Uterine smooth muscle cell (primary cell): ENCODE results near the gene C9orf78. TPM values are rescaled to one million over a fixed set of nuclear protein-coding genes. Genes with fewer than 3 reads are reported as not detected.

Experiments used
- total RNA-seq: library from RNA; depleted of rRNA; stranded (reverse); fragments of >200 nt; gene quantifications from 2 replicates; pipeline ENCODE4 v1.2.3, GENCODE V29; 2014

Gene C9orf78, protein sequence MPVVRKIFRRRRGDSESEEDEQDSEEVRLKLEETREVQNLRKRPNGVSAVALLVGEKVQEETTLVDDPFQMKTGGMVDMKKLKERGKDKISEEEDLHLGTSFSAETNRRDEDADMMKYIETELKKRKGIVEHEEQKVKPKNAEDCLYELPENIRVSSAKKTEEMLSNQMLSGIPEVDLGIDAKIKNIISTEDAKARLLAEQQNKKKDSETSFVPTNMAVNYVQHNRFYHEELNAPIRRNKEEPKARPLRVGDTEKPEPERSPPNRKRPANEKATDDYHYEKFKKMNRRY
- total RNA-seq, result 39.0 and 53.2 TPM in 2 replicates

DNA sequence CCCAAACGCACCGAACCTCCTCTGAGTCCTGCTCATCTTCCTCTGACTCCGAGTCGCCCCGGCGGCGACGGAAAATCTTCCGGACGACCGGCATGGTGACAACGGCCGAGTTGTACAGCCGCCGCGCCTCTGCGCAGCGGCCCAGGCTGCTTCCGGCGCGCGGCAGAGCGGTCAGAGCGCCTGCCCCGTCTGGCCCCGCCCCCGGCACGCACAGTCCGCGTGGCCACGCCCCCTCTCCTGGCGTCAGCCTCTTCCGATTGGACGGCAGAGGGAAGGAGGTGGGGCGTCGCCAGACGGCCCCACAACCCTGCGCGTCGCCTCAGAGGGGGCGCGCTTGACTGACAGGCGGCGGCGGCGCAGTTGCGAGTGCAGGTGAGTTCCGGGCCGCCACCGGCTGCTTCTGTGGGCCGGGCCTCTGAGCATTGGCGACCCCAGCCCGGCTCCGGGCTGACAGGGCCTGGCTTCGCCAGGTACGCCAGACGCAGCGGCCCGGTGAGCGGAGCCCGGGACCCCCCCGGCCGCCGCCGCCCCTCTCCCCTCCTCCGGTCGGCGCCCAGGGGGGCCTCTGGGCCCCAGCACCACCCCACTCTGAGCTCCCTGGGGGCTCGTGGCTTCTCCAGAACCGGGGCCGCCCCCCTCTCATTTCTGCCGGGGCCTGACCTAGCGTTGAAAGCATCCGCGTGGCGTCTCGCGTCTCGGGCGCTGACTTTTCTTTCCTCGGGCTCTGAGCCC, at the start of gene C9orf78, which contains the start of gene USP20:
TSS of gene C9orf78 (minus strand) at position 148 of the 732 bp plus-strand sequence. CDS start at position 94, 54 bp downstream.
TSS of gene USP20 (plus strand) at position 331 of the 732 bp plus-strand sequence. CDS start 17,098 bp downstream, outside the sequence.

DNA sequence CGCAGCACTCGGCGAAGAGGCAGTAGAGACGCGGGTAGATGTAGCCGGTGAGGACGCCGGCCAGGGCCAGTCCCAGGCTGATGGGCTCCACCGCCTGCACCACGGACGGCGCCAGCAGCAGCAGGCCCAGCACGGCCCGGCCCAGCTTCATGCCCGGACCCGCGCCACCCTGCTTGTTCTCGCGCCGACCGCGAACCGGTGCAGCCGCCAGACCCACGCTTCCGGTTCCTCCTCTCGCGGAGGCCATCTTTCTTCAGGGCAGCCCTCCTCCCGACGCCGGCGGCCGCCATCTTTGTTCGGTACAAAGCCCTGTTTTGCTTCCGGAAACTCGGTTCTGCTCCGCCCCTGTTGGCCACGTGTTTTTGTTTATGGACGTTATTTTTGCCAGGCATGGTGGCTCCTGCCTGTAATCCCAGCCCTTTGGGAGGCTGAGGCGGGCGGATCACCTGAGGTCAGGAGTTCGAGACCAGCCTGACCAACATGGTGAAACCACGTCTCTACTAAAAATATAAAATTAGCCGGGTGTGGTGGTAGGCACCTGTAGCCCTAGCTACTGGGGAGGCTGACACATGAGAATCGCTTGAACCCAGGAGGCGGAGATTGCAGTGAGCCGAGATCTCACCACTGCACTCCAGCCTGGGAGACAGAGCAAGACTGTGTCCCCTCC, 11.0 kb downstream of the C9orf78 start, which contains the start of gene TOR1A:
TSS of gene TOR1A (minus strand) at position 202 of the 667 bp plus-strand sequence. CDS start at position 151, 51 bp downstream.

DNA sequence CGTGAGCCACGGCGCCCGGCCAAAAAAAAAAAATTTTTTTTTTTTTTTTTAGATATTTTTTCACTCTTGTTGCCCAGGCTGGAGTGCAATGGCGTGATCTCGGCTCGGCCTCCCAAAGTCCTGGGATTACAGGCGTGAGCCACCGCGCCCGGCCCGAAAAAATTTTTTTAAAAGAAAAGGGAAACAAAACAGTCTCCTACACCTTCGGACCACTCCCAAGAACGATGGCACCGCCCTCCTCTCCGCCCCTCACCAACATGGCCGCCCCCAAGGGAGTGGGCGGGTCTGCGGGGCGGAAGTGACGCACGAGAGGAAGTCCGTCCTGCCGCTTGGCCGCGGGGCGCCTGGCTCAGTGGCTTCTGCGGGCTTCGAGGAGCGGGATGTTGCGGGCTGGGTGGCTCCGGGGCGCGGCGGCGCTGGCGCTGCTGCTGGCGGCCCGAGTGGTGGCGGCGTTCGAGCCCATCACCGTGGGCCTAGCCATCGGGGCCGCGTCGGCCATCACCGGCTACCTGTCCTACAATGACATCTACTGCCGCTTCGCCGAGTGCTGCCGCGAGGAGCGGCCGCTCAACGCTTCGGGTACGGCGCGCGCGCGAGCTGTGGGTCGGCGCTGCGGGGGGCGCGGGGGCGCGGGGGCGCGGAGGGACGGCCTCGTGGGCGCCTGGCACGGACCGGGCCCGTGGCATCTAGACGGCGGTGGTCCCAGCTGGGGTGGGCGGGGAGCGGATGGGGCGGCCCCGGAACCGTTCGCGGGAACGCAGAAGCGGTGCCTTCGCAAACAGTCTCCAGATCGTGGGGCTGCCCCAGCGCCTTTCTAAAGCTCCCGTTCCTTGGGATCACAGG, 32.0 kb downstream of the C9orf78 start, which contains the start of gene TOR1B:
TSS of gene TOR1B (plus strand) at position 352 of the 843 bp plus-strand sequence. CDS start at position 381, 29 bp downstream.

Other genes starting within 250 kb of the C9orf78 start
- gene C9orf50, start 214.2 kb downstream of the C9orf78 start, total RNA-seq, result 0.12 TPM in 1 of 2 replicates, not detected in the other
- 43.1 and 70.9 TPM in 2 replicates for gene NTMT1, start 209.1 kb downstream of the C9orf78 start, total RNA-seq
- 12.7 and 17.8 TPM in 2 replicates for gene ASB6, start 193.1 kb downstream of the C9orf78 start, total RNA-seq
- gene PRRX2, start 169.6 kb downstream of the C9orf78 start, total RNA-seq, result 2.0 and 3.8 TPM in 2 replicates
- gene PTGES, start 82.2 kb downstream of the C9orf78 start, total RNA-seq, result 2.4 and 4.1 TPM in 2 replicates
- gene TOR1B, start 32.1 kb downstream of the C9orf78 start, total RNA-seq, result 38.0 and 38.7 TPM in 2 replicates
- 31.2 and 38.0 TPM in 2 replicates for gene TOR1A, start 11.1 kb downstream of the C9orf78 start, total RNA-seq
- 9.4 and 13.9 TPM in 2 replicates for gene USP20, start 183 bp upstream of the C9orf78 start, total RNA-seq
- gene FNBP1, start 207.9 kb upstream of the C9orf78 start, total RNA-seq, result 38.4 and 40.3 TPM in 2 replicates
- gene GPR107, start 218.6 kb upstream of the C9orf78 start, total RNA-seq, result 31.5 and 32.0 TPM in 2 replicates